Subcutaneous adipose tissue (tissue), 4 donors: ENCODE results near the gene ASTN1. TPM values are rescaled to one million over a fixed set of nuclear protein-coding genes. Genes with fewer than 3 reads are reported as not detected.

Experiments
- CTCF ChIP-seq: fragments of 450-650 bp; IDR thresholded peaks from one replicate; pipeline ENCODE4 v1.5.1; 2016; ENCODE audit warnings: low read depth, mild to moderate bottlenecking, control low read depth, antibody characterized with exemption, moderate library complexity
- total RNA-seq, 4 donors: library from RNA; depleted of rRNA; stranded (reverse); fragments of >200 nt; gene quantifications; one replicate each; pipeline ENCODE4 v1.1.0, GENCODE V29; 2016

The ASTN1 gene
- total RNA-seq, 4 donors from 2014 or later, result 0.33 TPM; not detected in 3

DNA sequence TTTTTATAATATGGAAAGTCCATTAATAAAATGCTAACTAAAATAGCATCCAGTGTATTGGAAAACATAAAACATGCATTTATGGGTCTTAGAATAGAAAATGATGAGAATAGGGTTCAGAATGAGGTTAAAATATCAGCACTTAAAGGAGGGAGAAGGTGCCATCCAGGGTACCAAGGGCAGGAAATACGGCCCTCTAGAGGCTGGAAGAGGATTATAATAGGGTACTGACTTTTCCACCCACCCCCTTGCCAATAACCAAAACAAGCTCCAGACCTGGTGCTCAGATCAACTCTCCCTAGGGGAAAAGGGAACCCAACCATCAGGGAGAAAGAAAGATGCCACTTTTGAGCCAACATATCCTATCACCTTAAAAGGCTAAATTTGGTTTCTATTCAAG is 26.7 kb downstream of the ASTN1 start:
- TF ChIP-seq CTCF, result no peak

DNA sequence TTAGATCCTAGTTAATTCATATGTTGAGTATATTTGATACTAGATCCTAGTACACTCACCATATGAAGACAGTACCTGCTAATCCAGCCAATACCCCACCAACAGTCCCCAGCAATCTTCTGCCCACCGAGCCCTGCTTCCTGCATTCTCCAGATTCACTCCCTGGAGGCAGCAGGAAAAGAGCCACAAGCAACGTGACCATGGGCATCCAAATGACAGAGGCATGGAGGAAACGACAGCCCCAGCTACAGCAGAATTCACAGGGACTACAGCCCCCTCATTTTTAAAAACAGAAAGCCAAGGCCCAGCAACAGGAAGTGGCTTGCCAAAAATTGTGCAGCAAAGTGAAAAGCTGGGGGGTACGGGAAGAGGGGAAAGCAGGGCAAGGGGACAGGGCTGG is 29.3 kb downstream of the ASTN1 start:
- no peak for TF ChIP-seq CTCF

DNA sequence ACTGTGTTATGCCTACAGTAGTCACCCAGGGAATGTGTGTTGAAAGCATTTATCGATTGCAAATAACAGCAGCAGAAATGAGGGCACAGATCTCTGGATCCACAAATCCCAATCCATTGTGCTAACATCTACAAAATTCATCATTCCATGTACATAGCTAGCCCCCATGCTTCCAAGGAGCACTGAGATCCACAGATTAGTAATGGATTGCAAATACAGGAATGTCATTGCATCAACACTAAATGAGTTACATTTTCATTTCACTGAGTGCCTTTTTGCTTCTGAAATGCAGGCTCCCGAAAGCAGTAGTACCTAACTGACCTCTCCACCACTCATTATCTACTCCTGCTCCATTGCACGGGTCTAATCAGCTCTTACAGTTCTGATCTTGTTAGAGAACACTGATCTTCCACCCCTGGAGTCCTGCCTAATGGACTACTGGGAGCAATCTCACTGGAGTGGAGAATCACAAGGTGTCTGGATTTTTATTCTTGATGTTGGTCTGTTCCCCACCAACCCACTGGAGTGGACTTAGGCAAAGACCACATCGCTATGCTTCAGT is 30.5 kb downstream of the ASTN1 start:
- TF ChIP-seq CTCF, result no peak

GRCh38 chr1:177132141-177132540 is 32.4 kb downstream of the ASTN1 start:
- no peak for TF ChIP-seq CTCF

GRCh38 chr1:177131723-177132122 is 32.8 kb downstream of the ASTN1 start:
- no peak for TF ChIP-seq CTCF

DNA sequence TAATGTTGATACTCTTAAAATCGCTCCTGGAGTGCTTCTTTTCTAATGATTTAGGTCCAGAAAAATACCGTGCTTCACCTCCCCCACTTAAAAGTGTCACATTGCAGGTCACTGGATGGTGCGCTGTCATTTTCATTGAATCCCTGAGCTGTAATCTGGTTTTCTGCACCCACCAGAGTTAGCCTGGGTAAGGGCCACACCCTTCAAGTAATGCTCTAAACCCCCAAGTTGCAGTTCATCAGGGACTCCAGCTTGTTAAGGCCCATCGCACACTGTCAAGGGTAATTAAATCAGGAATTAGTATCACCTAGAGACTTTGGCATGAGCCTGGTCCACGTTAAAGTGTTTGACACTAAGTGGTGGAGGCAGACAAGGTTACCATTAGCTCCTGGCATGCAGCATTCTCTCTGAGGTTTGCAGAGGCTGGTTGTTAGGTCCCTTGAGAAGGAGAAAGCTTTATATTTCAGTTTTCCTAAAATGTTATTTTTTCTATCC is 34.0 kb downstream of the ASTN1 start:
- no peak for TF ChIP-seq CTCF

DNA sequence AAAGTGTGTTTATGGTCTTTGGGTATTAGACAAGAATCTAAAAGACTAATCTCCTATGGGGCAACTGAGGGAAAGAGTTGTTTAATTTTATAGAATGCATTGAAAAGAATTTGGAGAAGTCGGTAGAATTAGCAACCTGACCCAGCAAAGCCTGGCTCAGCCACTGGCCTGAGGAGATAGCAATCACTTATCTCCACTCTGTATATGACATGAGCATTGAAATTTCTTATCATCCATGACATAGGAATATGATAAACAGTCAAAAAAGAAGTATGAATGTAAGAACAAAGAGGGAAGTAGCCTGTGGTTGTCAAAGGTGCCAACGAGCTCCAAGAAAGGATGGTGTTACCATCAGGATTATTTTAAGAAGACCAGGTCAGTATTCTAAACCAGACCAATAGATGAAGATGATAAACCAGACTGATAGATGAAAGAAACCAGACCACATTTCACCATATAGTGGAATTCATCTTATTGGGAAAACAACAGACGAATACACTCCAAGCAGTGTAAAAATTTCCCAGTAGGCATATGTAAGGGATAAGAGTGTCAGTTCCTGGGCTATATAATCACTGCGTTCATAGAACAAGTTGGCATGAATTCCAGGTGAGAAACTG is 35.7 kb downstream of the ASTN1 start:
- TF ChIP-seq CTCF, result no peak
